Osteocyte (in vitro differentiated cells): ENCODE data around the gene ASCC2. TPM values are rescaled to one million over a fixed set of nuclear protein-coding genes. Genes with fewer than 3 reads are reported as not detected.

ENCODE experiments used
- DNase-seq: peaks from one replicate; pipeline ENCODE4 v3.0.0; 2021; ENCODE audit warnings: mixed read lengths; ENCODE audit not compliant: unreplicated experiment; ENCODE audit errors: extremely low spot score
- H3K27ac Mint-ChIP-seq: one replicate; pipeline ENCODE4 v1.8.0; 2021; ENCODE audit warnings: mild to moderate bottlenecking, mixed read lengths; ENCODE audit not compliant: unreplicated experiment
- H3K27me3 Mint-ChIP-seq: one replicate; pipeline ENCODE4 v1.8.0; 2021; ENCODE audit warnings: mixed read lengths; ENCODE audit not compliant: unreplicated experiment
- H3K36me3 Mint-ChIP-seq: one replicate; pipeline ENCODE4 v1.8.0; 2021; ENCODE audit warnings: mixed read lengths; ENCODE audit not compliant: unreplicated experiment
- H3K4me1 Mint-ChIP-seq: one replicate; pipeline ENCODE4 v1.8.0; 2021; ENCODE audit warnings: mixed read lengths; ENCODE audit not compliant: unreplicated experiment
- H3K4me3 Mint-ChIP-seq: one replicate; pipeline ENCODE4 v1.8.0; 2021; ENCODE audit warnings: mild to moderate bottlenecking, moderate library complexity, mixed read lengths; ENCODE audit not compliant: unreplicated experiment
- H3K9me3 Mint-ChIP-seq: one replicate; pipeline ENCODE4 v1.8.0; 2021; ENCODE audit warnings: mixed read lengths; ENCODE audit not compliant: unreplicated experiment
- CTCF ChIP-seq: fragments of 200-600 bp; sonication (generic); IDR thresholded peaks from 2 replicates; pipeline ENCODE4 v1.5.0; 2021; ENCODE audit warnings: antibody characterized with exemption, mild to moderate bottlenecking, moderate library complexity
- total RNA-seq: library from RNA; stranded (reverse); gene quantifications from 2 replicates; pipeline ENCODE4 v1.2.1, GENCODE V29; 2021

The ASCC2 gene
- total RNA-seq, 1 donor from 2014 or later, result 49.4 TPM

- no peak for DNase-seq
- H3K36me3 Mint-ChIP-seq, result peaks cover 47% of the 10 kb centered on the region
- H3K4me1 Mint-ChIP-seq, result no peaks in the 10 kb centered on the region
- H3K4me3 Mint-ChIP-seq, result no peak overlapping the region
- H3K27ac Mint-ChIP-seq, result no peak overlapping the region
- no peaks in the 10 kb centered on the region for H3K27me3 Mint-ChIP-seq
- TF ChIP-seq CTCF, result no peak
- no peaks in the 10 kb centered on the region for H3K9me3 Mint-ChIP-seq
Observed at GRCh38 chr22:29815580-29815979, 22.5 kb downstream of the ASCC2 start.

GRCh38 chr22:29814003-29814402 lies 24.1 kb downstream of the ASCC2 start:
- no peak overlapping the region for H3K4me3 Mint-ChIP-seq
- peaks cover 46% of the 10 kb centered on the region for H3K36me3 Mint-ChIP-seq
- no peak overlapping the region for H3K27ac Mint-ChIP-seq
- no peak for TF ChIP-seq CTCF
- H3K9me3 Mint-ChIP-seq, result no peaks in the 10 kb centered on the region
- DNase-seq, result no peak
- H3K4me1 Mint-ChIP-seq, result no peaks in the 10 kb centered on the region
- H3K27me3 Mint-ChIP-seq, result no peaks in the 10 kb centered on the region

GRCh38 chr22:29813563-29813962 lies 24.5 kb downstream of the ASCC2 start:
- H3K27ac Mint-ChIP-seq, result no peak overlapping the region
- peaks cover 44% of the 10 kb centered on the region for H3K36me3 Mint-ChIP-seq
- no peaks in the 10 kb centered on the region for H3K4me1 Mint-ChIP-seq

GRCh38 chr22:29813126-29813525 lies 24.9 kb downstream of the ASCC2 start:
- H3K4me3 Mint-ChIP-seq, result no peak overlapping the region
- H3K9me3 Mint-ChIP-seq, result no peaks in the 10 kb centered on the region
- no peaks in the 10 kb centered on the region for H3K27me3 Mint-ChIP-seq
- no peak for DNase-seq
- H3K4me1 Mint-ChIP-seq, result no peaks in the 10 kb centered on the region
- H3K27ac Mint-ChIP-seq, result no peak overlapping the region
- peaks cover 43% of the 10 kb centered on the region for H3K36me3 Mint-ChIP-seq
- no peak for TF ChIP-seq CTCF

More at GRCh38 chr22:29813563-29813962, 24.5 kb downstream of the ASCC2 start:
- Mint-ChIP-seq H3K27me3 (no peaks in the 10 kb centered on the region), H3K9me3 (no peaks in the 10 kb centered on the region), H3K4me3 (no peak overlapping the region)
- TF ChIP-seq CTCF, result no peak
- no peak for DNase-seq

- peaks cover 43% of the 10 kb centered on the region for H3K36me3 Mint-ChIP-seq
- no peak overlapping the region for H3K4me3 Mint-ChIP-seq
- DNase-seq, result no peak
- no peaks in the 10 kb centered on the region for H3K27me3 Mint-ChIP-seq
- H3K27ac Mint-ChIP-seq, result no peak overlapping the region
- no peaks in the 10 kb centered on the region for H3K4me1 Mint-ChIP-seq
- TF ChIP-seq CTCF, result no peak
- H3K9me3 Mint-ChIP-seq, result no peaks in the 10 kb centered on the region
Observed at GRCh38 chr22:29811377-29811776, 26.7 kb downstream of the ASCC2 start.
